GM18507 (cell line): ENCODE results near the gene RAI1.

Experiments used
- DNase-seq: peaks from one replicate; pipeline ENCODE4 v3.0.0; 2011; ENCODE audit warnings: low read depth; ENCODE audit not compliant: insufficient read length; ENCODE audit errors: extremely low spot score
- FAIRE-seq: peaks from 2 replicates; lab custom pipeline; 2011; peaks lifted over from hg19 to GRCh38; lab: Jason Lieb, UNC

Gene RAI1

GRCh38 chr17:17693253-17694168 is 12.3 kb downstream of the RAI1 start:
- DNase-seq, result no peak
- FAIRE-seq, result peak; percentile 15

GRCh38 chr17:17694169-17695081 is 13.2 kb downstream of the RAI1 start:
- DNase-seq, result peak; percentile 60
- FAIRE-seq, result peak; percentile 60

- FAIRE-seq, result no peak
These were observed 14.8 kb downstream of the RAI1 start for GRCh38 chr17:17696085-17696484.

GRCh38 chr17:17696882-17697633 is 15.8 kb downstream of the RAI1 start:
- DNase-seq, result no peak
- FAIRE-seq, result no peak

More at GRCh38 chr17:17696085-17696484, 14.8 kb downstream of the RAI1 start:
- no peak for DNase-seq

GRCh38 chr17:17698371-17698770 is 17.1 kb downstream of the RAI1 start:
- DNase-seq (no peak), FAIRE-seq (no peak)

- DNase-seq, result no peak
- FAIRE-seq, result no peak
These were observed 17.7 kb downstream of the RAI1 start for GRCh38 chr17:17698869-17699351.

- no peak for FAIRE-seq
- DNase-seq, result no peak
These were observed 18.2 kb downstream of the RAI1 start for GRCh38 chr17:17699491-17699890.

- DNase-seq, result no peak
- no peak for FAIRE-seq
These were observed 19.2 kb downstream of the RAI1 start for GRCh38 chr17:17700251-17700969.

GRCh38 chr17:17701112-17701511 is 19.9 kb downstream of the RAI1 start:
- no peak for DNase-seq
- no peak for FAIRE-seq

GRCh38 chr17:17701658-17702057 is 20.4 kb downstream of the RAI1 start:
- no peak for DNase-seq
- no peak for FAIRE-seq

- no peak for FAIRE-seq
- no peak for DNase-seq
These were observed 21.3 kb downstream of the RAI1 start for GRCh38 chr17:17702449-17703139.

GRCh38 chr17:17703140-17703919 is 22.1 kb downstream of the RAI1 start:
- FAIRE-seq (no peak), DNase-seq (no peak)

- DNase-seq (no peak), FAIRE-seq (no peak)
These were observed 23.7 kb downstream of the RAI1 start for GRCh38 chr17:17704931-17705330.

GRCh38 chr17:17706140-17707060 is 25.1 kb downstream of the RAI1 start:
- no peak for FAIRE-seq
- DNase-seq, result no peak

GRCh38 chr17:17708295-17708694 is 27.0 kb downstream of the RAI1 start:
- no peak for FAIRE-seq

GRCh38 chr17:17708816-17709215 is 27.6 kb downstream of the RAI1 start:
- DNase-seq, result no peak
- no peak for FAIRE-seq

More at GRCh38 chr17:17708295-17708694, 27.0 kb downstream of the RAI1 start:
- no peak for DNase-seq
